Stimulated activated CD8-positive, alpha-beta memory T cell treated with anti-CD3 and anti-CD28 coated beads, Interleukin-15, amount 100 ng/mL, for 4 hours (primary cell): ENCODE data around the gene KNDC1.
"Not testable (repeated sequence)": the region's sequence is repeated elsewhere in the genome, so short reads cannot be mapped to it uniquely, and the experiment has no call there.

ENCODE experiments used
- DNase-seq, 2 donors: peaks; one replicate each; pipeline ENCODE4 v3.0.0-alpha.2; 2020; ENCODE audit warnings: low read depth in 2 of 2

Gene KNDC1, protein sequence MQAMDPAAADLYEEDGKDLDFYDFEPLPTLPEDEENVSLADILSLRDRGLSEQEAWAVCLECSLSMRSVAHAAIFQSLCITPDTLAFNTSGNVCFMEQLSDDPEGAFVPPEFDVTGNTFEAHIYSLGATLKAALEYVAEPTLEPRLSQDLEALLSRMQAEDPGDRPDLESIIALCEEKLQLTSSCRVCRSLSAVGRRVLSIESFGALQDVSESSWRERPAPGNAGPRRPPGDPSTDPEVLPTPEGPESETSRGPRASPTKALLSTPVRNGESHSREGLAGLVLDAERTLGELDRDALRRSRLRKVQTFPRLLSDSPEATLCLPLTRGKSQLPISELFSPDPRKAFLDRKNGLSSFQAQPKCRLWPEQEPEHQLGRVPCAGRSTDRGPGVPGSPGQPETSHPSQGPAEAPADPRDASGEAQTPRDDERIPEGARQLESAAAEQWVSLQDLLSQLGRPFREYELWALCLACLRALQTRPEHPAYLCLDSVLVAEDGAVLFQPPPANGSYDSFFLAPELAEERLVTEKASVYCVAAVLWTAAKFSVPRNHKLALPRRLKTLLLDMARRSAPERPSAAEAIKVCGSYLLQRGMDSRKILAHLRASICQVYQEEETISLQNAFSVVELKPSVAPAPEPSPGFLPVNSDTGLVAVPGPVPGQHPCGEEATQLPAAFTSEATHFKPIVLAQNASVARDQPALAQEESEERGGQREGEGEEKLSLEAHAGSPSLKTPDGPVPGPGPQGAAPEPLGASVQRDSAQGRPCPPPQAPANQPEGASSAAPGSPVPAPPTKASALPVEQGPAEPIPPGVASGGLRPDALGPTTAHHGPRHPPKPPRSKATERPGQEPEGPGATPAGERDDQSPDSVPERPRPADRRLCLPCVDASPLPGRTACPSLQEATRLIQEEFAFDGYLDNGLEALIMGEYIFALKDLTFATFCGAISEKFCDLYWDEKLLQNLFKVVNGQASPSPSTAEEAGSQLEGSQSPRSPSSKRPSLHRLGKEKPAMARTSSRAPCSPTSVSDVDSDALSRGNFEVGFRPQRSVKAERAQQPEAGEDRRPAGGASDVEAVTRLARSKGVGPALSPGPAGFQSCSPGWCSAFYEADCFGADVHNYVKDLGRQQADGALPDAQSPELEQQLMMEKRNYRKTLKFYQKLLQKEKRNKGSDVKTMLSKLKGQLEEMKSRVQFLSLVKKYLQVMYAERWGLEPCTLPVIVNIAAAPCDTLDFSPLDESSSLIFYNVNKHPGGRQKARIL (N-terminal part only)

DNA sequence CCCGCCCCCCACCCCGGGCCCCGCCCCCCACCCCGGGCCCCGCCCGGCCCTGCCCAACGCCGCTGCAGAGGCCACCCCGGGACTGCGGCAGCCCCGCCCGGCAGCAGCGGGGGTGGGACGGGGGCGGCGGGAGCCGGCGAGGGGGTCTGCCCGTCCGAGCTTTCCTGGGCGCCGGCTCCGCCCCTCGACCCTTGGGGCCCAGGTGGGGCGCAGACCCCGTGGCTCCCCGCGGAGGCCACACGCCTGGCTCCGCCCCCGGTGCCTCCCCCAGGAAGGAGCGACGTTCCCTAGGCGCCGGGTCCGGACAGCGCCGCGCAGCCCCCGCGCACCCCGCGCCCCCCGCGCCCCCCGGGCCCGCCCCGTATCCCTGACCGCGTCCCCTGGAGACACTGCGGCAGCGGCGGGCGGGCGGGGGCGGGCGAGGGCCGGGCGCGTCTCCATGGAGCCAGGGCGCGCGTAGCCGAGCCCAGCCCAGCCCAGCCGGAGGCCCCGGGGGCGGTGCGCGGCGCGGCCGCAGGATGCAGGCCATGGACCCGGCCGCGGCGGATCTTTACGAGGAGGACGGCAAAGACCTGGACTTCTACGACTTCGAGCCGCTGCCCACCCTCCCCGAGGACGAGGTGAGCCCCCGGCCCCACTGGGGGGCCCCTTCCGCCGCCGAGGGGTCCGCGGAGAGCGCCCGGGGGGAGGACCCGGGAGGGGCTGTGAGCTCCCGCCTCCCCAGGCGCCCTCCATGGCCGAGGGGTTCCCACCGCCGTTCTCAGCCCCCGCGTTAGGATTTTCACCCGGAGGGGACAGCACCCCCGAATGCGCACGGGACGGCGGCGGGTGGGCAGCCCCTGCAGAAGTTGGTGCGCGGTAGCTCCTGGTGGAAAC is at the start of gene KNDC1:
TSS of gene KNDC1 (plus strand) at position 270 of the 876 bp plus-strand sequence. CDS start at position 519, 249 bp downstream.
- no peak for DNase-seq

DNA sequence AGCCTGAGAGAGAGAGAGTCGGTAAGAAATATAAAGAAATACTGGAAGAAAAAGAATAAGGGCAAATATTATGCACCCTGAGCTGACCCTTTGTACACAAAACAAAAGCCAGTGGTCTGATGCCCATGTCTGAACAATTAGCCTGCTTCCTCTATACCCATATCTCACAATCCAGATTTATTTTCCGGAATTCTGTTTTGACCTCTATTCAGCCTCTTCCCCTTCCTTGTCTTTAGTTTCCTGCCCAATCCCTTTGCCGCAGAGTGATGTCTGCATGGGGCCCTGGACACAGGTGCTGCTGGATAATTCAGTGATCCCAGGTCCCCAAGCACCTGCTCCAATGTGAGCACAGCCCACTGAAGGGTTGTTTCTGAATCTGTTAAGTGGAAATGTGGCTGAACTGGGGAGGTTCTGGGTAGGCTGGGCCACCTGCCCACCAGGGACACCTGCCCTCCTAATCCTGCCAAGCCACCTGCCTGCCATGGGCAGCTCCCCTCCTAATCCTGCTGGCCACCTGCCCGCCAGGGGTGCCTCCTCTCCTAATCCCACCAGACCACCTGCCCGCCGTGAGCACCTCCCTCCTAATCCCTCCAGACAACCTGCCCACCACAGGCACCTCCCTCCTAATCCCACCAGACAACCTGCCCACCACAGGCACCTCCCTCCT is 49.3 kb upstream of the KNDC1 start:
- no peak for DNase-seq

DNA sequence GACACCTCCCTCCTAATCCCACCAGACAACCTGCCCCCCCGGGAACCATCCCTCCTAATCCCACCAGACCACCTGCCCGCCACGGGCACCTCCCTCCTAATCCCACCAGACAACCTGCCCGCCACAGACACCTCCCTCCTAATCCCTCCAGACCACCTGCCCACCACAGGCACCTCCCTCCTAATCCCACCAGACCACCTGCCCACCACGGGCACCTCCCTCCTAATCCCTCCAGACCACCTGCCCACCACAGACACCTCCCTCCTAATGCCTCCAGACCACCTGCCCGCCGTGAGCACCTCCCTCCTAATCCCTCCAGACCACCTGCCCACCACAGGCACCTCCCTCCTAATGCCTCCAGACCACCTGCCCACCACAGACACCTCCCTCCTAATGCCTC is 48.4 kb upstream of the KNDC1 start:
- DNase-seq, result not testable (repeated sequence)

DNA sequence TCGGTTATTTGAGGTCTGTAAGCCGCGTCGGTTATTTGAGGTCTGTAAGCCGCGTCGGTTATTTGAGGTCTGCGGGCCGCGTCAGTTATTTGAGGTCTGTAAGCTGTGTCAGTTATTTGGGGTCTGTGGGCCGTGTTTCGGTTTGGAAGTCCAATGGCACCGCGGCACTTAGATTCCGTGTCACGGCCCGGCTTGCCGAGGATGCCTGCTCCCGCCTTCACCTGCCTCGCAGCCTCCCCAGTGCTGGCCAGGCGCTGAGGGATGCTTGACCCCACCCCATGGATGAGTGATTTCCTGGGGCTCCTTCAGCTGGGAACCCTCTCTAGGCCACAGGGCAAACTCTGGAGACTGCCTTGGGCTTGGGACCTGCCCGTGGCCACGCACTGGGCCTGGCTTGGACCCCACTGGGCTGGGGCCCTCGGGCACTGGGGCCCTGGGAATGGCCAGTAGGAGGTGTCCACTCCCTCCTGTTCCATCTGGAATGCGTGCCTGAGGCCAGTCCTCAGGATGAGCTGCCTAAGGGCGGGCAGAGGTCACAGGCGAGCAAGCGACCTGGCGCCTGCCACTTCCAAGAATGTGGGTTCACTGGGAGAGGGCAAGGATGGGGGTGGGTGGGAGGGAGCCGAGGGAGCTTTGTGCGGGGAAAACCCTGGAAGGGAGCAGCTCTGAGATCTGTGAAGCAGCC is 46.7 kb upstream of the KNDC1 start:
- DNase-seq, result no peak

DNA sequence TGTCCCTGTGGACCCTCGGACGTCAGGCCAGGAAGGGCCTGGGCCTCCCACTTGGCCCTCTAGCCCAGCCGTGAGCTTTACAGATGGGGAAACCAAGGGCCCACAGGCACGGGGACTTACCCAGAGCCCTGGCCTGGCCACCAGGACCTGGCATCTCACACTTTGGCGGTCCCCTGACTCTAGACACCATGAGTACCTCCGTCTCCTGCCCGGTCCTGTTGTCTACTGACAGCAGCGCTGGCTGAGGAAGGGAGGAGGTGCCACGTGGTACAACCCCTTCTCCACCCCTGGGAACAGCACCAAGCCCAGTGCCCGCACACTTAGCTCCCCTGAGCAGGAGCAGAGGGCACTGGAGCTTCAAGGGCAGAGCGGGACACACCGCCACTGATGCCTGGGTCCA is 46.2 kb upstream of the KNDC1 start:
- DNase-seq, result no peak

DNA sequence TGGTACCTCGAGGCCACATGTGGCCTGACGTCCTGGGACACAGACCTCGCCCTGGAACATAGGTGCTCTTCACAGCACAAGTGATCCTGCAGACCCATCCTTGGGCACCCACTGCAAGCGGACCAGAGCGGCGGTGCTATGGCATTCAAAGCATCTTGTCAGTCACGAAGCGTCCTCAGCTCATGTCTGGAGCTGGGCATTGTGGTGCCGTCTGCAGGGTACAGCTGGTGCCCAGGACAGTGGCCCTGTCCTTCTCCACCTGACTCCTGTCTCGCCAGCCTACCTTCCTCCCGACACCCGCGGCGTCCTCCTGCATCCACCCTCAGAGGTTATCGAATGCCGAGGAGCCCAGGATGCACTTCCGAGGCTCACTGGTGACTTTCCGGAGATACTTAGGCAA is 45.8 kb upstream of the KNDC1 start:
- DNase-seq, result no peak

DNA sequence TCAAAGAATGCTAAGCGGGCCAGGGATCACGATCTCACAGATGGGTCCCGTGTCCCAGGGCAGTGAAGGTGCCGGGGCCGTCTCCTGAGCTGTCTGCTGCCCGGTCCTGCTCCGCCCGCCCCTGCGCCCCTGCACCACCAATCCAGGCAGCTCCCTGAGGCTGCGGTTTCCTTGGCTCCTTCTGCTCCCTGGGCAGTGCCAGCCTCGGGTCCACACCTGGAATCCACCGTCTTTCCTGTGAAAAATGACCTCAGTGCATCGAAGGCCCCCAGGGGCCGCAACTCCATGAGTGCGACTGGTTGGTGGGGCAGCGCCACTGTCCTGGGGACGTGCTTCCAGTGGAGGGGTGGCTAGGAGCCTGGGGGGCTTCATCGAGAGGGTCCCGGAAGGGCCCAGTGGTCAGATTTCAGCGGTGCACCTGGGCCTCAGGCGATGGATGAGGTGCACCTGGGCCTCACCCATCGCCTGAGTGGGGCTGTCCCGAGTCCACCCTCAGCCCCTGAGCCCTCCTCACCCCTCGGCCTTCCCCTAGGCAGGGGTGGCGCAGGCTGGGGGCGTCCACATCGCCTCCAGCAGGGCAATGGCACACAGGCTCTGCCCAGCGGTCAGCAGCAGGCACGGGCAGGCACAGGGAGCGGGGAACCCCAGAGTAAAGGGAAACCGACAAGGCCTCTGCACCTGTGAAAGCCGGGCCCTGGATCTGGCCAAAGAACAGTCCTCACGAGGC is 45.1 kb upstream of the KNDC1 start:
- DNase-seq, result no peak

DNA sequence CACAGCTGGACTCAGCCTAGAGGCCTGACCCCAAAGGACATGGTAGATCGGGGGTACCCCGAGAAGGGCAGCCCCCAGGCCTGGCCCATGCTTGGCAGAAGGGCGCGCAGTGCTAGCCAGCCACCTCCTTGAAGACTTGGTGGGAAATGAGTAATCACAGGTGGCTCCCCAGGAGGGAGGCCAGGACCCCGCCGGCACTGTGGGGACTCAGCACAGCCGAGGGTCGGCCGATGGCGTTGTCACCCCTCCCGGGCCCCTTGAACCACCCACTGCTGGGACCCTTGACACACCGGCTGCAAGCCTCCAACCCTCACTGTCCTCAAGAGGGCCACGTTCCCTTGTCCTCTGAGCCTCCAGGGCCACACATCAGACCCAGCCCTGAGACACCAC is 44.6 kb upstream of the KNDC1 start:
- DNase-seq, result no peak

DNA sequence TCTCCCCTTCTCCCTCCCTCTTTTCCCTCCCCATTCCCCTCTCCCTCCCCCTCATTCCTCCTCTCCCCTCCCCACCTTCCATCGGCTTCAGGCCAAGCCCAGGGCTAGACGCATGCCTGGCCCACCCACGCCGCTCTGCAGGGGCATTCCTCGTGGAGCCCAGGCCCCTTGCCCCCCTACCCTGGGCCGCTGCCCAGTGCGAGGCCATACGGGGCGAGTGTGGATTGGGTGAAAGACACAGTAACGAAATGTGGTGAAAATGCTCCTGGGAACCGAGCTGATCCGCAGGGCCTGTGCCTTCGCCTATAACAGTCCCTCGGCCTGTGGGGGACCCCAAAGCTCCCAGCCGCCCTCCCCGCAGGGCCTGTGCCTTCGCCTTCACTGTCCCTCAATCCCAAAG is 44.0 kb upstream of the KNDC1 start:
- DNase-seq, result no peak

DNA sequence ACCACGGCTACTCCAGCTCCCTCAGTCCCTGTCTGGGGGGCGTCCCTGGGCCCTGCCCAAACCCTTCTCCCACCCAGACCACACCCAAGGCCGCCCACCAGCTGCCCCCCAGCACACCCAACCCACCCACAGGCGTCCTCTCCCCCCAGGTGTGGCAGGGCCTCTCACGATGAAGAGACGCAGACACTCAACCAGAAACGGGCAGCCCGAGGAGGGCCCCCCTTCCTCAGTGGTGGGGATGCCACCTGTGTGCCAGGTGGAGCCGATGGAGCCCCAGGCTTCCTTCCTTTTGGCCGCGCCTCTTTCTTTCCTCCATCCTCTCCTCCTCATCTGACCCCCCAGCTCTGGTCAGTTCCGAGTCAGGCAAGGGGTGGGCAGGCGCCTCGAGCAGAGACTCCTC is 43.6 kb upstream of the KNDC1 start:
- DNase-seq, result no peak

DNA sequence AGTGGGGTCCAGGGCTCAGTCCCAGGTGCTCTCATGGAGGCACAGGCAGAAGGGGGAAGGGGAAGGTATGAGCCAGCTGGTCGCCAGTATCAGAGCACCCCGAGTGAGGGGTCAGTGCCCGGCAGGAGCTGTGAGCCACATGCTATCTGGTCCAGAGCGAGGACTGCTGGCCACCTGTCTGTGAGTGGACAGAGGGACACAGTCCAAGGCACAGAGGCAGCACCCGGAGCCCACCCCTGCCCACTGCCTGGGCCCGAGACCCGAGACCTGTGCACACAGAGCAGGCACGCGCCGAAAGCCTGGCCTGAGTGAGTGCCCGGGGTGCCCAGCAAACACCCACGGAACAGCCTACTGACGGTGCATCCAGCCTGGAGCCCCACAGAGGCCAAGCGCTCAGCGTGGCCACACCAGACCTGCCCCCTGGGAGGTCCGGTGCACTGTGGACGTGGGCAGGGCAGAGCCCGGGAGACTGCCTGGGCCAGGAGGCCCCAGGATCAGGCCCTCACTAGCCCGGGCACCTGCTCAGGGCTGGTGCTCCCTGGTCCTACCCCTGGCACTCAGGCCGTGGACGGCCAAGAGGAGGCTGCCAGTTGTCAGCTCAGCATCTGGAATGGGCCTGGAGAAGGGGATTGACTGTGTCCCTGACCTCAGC is 42.9 kb upstream of the KNDC1 start:
- DNase-seq, result no peak

DNA sequence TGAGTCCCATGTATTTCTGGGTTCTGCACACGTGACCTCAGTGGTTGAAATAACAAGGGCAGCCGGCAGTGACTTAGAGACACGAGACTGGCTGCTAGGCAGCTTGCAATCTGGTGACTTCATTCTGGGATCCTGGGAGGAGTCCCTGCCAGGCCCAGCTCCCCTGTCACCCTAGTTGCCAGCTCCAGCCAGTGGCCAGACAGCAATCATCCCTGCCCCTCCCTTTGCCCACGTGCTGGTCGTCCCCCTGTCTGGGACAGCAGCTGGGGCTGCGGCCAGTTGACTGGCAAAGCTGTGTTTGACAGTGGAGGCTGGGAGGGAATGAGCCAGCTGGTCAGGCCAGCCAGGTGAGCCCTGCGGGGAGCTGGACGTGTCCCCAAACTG is 42.3 kb upstream of the KNDC1 start:
- no peak for DNase-seq

DNA sequence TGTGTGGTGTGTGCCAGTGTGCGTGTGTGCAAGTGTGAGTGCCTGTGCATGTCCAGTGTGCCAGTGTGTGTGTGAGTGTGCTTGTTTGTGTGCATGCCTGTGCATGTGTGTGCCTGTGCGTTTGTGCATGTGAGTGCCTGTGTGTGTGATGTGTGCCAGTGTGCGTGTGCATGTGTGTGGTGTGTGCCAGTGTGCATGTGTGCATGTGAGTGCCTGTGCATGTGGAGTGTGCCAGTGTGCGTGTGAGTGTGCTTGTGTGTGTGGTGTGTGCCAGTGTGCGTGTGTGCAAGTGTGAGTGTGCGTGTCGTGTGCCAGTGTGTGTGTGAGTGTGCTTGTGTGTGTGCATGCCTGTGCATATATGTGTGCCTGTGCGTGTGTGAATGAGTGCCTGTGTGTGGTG is 38.5 kb upstream of the KNDC1 start:
- no peak for DNase-seq

DNA sequence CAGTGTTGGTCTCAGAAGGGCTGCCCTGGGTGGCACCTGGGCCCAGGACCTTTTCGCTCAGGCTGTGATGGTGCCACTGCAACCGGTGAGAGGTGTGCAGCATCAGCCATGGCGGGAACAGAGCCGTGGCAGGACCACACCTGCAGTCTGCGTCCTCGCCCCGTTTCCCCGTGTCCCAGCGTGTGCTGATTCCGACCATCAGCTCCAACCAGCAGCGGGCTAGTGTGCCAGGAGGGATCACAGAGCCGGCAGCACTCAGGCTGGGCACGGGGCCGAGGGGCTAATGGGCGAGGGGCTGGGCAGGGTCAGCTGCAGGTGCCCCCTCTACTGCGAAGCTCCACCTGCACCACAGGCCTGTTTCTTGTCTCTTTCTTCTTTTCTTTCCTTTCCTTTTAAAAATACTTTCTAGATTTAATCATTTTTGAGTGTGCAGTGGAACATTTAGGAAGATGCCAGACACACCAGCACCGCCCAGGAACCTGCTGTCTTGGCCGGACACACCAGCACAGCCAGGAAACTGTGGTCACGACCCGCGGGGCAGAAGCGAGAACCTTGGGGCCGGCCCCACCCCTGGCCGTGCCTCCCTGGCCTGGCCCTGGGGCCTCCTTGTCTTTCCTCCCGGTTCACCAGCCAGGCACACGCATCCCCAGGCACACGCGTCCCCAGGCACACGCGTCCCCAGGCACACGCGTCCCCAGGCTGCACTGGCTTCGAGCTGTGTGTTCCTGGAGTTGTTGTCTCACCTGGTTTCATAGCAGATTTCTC is 37.7 kb upstream of the KNDC1 start:
- DNase-seq, result no peak

DNA sequence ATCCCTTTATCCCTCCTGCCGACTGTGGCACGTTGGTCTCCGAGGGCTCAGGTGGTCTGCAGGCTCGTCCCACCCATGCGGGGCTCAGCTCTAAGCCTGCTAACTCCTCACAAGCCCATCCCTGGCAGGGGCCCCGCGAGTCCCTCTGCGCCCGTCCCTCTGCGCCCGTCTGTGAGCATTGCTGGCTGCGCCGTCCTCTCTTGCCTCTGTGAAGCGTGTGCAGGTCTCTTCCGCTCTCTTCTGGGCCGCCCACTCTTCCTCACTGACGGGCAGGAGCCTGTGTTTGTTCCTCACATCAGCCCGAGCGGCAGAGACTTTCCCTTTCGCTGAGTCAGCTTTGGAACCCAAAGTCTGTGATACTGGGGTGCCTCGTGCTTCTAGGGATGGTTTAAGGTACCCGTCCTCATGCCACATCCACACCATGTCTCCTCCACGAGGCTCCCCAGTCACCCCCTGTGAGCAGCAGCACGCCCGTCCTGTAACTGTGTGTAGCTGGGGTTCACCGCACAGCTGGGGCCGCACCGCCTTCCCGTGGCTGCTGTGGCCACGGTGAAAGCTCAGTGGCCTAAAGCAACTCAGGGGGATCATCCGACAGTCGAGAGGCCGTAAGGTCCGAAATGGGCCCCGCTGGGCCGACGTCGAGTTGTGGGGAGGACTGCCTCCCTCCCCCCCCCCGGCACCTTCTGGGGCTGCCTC is 36.8 kb upstream of the KNDC1 start:
- DNase-seq, result no peak

DNA sequence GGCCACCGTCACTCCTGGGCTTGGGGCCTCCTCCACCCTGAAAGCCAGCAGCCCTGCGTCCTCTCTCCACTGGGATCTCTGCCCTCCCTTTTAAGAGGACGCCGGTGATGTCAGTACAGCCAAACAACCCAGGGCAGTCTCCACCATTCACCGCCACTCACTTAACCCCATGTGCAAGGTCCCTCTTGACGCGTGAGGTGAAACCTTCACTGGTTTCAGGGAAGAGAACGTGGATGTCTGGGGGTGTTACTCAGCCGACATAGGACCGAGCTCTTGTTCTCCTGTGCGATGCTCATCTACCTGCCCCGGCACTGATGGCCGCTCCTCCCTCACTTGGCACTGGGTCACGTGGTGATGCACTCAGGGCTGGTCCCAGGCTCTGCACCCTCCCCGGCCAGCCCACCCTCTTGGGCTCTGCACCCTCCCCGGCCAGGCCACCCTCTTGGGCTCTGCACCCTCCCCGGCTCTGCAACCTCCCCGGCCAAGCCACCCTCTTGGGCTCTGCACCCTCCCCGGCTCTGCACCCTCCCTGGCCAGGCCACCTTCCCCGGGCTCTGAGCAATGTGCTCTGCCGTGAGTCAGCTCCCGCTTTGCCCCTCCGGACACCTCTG is 36.2 kb upstream of the KNDC1 start:
- DNase-seq, result no peak
